H4 (cell line): Measurements from ENCODE around the gene TNFSF4. TPM values are rescaled to one million over a fixed set of nuclear protein-coding genes. Genes with fewer than 3 reads are reported as not detected.

Experiments used
- DNase-seq: peaks from one replicate; pipeline ENCODE4 v3.0.0-alpha.2; 2015; ENCODE audit warnings: low spot score
- total RNA-seq: library from RNA; depleted of rRNA; stranded (reverse); fragments of >200 nt; shearing (Covaris generic); gene quantifications from 2 replicates; pipeline ENCODE4 v1.2.3, GENCODE V29; 2014

The TNFSF4 gene
- total RNA-seq, 1 experiment from 2014 or later: 0.21 TPM

DNA sequence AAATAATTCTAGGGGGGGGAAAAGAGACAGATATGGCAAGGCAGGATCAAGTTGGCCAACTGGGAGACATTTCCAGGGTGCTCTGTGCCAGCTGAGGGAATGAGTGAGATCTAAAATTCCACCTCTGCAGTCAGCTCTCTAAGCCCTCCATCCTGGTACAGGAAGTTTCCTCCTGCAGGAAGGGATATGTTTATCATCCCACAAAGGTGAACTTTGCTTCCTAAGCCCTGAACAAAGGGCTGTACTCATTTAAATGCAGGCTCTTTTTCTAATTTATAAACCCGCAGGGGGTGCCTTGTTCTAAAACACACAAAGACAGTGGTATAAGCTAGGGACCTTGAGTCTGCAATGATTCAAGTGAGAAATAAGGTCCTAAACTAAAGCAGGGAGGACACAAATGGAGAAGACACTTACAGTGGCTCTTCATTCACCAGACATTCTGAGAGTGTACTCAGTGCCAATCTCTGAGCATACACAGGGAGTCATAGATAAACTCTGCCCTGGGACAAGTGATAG, 3.6 kb upstream of the TNFSF4 start:
- DNase-seq: no peak

DNA sequence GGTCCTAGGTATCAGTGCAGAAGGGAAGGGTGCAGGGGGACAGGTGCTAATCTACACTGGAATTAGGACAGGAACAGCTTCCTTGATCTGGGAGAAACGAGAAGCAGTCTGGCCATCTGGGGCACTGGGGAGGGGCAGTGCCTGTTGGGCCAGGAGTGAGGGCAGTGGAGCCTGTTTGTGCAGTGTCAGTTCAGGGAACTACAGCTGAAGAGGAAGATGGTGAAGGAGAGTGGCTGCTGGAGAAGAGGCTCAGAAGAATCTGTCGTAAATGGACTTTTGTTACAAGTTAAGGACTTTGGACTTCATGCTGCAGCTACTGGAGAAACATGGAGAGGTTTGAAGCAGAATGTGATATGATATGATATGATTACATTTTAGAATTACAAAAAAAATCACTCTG, 3.2 kb upstream of the TNFSF4 start:
- DNase-seq: no peak

DNA sequence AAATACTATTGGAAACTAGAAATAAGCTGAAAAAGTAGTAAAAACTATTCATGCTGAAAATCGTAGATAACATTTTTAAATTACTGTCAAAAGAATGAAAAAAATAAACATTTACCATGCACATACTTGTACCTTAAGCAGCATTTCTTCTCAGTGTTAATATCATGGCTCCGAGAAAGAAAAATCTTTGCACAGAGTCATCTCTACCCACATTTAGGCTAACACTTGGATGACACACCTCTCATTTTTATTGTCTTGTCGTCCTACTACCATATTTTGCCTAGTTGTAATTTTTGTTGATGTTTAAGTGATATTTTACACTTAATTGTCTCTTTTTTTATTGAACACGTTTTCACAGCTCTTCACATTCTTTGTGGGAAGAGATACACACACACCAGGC, 1.7 kb upstream of the TNFSF4 start:
- DNase-seq: no peak

DNA sequence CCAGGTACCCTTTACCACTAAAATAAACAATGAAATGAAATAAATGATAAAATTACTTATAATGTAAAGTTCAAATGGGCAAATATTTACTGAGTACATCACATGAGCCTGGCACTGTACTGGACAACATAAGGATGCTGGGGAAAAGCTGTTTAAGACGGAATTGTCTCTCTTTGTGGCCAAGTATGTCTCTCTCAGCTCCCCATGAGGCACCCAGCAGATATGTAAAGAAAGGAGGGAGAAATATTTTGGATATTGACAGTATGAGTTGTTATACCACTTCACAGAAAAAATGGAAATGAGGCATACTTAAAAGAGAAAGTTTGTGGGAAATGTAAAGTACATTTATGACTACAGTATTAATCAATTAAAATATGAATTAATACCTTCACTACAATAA, 1.0 kb upstream of the TNFSF4 start:
- no peak for DNase-seq

DNA sequence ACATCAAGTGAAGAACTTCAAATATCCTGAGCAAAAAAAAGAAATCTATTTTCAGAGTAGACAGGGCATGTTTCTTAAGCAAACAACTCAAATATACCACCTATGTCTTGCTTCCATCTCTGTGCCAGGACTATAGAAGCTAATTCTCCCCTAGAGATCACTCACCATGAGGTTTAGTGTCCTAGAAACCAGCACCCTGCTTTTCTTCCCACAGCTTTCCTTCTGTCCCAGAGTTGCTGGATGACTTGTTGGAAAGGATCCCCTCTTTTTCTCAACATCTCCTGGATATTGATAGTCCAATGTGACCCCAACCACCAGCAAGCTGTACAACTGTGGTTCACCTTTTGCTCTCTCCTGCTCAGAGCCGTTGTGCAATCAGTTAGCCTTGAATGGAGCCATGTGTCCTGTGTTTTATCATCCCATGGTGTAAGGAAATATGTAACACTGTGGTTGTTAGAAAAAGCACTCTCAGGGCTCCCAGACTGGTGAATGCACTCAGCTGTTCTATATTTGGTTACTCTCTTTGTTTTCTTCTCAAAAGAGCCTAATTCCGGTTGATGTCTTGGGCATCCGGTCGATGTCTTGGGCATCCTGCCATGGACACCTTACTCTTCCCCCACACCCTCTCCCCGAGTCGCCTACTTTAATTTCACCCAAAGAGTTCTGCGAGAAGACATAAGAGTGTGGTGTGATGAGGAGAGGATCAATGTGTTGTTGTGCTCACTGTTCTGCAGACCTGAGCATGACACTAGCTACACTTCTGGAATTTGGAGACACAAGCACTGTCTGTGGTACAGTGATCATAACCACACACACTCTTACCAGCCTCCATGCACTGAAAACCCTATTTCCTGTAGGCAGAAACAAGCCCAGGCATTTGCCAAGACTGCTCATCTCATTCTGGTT, 1.7 kb downstream of the TNFSF4 start:
- DNase-seq: no peak

DNA sequence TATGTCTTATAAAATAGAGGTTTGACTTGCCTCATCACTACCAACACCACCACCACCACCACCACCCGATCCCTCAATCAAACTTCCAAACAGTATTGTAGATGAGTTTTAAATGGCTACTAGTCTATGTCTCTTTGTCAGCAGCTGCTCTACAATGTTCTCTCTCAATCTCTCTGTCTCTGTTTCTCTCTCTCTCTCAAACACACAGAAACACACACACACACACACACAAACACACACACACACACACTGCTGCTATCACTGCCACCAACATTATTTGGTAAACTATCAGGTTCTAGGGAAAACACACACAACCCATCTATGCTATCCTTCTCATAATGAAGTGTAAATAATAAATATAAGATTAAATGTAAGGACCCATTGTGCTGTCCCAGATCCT, 2.4 kb downstream of the TNFSF4 start:
- DNase-seq: no peak

DNA sequence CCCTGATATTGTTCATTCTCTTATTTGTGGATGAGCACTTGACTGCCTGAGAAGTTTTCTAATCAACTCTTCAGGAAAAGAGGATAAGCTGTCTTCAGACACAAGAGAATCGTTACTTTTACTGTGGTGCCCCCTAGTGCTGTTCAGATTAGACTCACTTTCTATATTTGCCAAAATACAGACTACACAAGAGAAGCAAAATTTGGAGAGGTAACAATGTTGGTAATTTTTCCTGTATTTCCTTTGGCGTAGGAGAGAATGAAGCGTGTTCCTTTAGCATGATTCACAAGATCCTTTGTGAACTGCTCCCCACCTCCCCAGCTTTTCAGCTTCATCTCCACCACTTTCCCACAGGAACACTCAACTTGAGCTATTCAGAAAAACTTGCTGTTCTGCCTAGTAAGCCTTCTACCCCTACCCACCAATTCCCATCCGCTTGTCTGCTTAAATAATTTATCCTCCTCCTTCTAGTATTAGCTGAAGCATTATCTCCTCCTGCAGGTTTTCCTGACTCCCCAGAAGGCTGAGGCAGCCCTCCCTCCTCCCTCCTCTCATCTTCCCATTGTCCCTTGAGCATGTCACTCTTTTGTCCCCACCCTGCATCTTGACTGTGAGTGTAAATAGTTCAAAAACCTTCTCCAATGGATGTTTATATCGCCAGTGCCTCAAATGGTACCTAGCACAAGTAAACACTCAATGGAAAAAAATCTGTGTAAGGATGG, 4.5 kb downstream of the TNFSF4 start:
- peak; percentile 62 for DNase-seq

DNA sequence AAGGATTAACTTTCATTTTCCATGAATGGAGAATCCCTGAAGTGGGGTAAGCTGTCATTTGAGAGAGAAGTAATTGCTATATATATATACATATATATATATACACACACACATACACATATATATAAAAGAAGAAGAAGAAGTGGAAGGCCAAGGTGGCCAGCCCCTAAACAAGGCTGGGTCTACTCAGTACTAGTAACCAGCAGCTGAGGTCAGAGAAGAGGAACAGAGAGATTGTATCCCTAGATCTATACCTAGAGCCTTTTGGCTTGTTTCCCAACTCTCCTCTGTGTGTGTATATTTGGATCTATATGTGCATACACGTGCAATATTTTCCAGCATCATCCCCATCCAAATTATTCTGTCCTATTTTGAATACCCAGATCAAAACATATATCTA, 5.2 kb downstream of the TNFSF4 start:
- no peak for DNase-seq

DNA sequence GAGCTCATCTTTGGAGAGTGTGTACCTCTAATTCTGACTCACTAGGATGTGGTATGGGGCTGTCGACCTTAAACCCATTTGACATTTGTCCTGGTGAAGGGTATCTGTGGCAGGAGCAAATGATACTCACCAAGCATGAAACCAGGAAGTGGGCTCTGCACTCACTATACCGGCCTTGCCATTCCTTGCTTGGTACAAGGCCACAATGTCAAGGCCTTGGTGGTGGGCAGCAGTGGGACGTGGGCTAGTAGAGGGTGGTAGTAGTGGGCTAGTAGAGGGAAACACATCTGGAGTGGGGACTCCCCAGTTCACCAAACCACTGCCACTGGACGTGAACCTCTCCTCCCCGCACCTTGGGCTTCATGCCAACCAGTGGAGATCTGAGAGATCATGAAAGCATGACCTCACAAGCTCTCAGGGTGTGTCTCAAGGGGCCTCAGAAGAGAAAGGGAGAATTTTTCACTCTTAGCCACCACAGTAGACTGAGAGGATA, 11.5 kb downstream of the TNFSF4 start:
- no peak for DNase-seq

DNA sequence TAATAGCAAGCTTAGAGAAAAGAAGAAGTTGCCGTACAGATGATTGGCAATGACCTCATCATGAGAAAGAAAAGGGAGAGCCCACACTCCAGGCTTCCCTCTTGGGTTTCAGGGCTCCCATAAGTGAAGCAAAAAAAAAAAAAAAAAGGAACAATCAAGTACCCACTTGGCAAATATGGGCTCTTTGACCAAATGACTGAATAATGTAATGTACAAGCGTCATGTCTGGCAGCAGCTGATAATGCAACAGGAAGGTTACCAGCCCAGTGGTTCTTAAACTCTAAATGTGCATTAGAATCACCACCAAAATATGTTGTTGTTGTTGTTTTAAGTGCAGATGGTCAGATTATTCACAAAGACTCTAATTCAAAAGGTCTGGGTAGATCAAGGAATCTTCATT, 13.5 kb downstream of the TNFSF4 start:
- no peak for DNase-seq

DNA sequence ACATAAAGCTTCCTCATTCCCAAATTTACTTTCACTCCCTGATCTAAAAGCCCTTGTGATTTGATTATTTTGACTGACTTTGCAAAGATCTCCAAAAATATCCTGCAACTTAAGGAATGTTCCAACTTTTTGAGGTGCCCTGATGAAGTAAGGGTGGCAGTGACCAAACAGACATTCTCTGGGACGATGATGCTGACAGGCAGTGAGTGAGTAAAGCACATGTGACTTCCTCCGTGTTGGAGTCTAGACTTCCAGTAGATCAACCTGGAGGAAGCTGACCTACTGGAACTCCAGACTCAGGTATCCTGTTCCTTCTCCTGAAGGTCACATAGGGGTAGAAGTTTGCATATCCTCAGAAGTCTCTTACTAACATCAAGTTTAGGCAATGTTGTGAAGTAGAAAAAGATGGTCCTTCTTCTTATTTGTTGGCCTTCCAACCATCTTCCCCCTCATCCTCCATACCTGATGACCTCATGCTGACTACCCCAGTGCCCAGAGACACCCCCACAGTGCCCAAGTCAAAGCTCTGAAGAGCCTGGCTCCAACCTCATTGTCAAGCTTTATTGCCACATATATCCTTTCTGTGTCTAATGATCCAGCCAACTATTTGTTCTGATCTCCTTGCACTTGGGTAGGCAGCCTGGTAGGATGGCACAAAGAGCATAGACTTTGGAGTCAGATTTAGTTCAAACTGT, 16.0 kb downstream of the TNFSF4 start:
- DNase-seq: peak; percentile 10

DNA sequence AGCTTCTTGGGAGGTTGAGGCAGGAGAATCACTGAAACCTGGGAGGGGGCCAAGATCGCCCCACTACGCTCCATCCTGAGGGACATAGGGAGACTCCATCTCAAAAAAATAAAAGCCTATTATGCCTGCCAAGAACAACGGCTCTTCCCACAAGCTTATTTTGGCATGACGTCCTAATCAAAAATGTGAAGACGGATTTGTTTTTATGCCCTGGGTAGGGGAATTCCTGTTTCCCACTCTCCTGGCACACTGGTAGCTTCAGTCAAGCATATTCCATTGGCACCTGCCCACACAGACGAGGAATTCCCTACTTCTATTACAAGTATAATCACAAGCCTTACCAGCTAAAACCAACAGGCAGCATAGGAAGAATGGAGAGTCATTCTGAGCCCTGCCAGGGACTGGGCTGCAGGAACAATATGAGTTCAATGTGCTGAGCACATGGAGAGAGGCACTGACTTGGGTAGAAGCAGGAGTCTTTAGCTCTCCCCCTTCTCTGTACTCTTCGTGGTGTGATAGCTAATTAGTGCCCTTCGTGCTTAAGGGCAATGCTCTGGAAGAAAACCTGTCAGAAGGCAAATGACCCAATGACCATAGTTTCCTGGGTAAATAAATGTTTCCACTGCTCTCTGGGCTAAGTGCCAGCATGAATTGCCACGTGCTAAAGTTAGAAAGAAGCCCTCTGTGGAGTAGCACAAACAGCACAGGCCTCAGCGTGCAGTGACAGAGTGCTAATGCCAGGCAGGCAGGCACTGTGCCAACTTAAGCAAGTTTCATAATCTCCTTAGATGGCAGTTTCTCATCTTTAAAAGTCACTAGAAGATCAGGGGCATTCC, 16.8 kb downstream of the TNFSF4 start:
- DNase-seq: peak; percentile 92

DNA sequence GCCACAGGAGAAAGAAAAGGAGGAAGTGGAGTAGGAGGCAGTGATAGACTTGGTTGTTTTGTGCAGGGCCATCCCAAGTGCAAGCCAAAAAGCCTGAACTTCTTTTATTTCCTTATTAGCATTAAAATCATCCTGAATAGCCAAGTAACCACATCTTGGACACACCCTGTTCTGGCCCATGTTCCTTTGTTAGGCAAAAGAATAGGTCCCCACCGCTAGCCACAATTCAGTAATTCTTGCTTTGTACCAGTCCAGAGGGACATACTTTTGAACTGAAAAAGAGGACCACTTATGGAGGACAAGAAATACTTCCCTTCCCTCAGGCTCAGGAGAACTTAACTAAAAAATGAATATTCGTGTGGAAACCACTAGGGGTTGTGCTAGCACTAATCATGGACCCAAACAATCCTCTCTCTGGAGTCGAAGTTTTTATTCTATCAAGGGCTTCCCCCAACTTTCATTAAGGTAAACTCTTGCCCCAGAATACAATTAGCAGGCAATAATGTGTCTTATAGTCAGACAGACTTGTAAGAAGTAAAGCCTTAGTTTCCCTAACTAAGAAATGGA, 19.4 kb downstream of the TNFSF4 start:
- DNase-seq: no peak

DNA sequence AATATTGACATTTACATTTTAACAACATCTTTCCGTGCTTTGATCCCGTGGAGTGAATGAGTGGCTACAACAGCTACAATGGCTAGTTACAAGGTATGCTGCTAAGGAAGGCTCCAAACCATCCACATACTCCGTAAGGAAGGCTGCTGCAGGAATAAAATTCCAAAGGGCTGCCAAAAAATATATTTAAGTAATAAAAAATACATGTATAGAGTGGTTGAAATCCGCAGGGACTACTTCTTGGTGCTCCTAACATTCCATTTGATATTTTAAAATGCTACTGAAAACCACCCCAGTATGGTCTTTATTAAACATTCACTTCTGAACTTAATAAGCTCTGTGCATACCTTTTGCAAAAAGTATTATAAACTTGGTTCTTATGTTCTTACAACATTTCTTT, 25.3 kb downstream of the TNFSF4 start:
- DNase-seq: no peak

DNA sequence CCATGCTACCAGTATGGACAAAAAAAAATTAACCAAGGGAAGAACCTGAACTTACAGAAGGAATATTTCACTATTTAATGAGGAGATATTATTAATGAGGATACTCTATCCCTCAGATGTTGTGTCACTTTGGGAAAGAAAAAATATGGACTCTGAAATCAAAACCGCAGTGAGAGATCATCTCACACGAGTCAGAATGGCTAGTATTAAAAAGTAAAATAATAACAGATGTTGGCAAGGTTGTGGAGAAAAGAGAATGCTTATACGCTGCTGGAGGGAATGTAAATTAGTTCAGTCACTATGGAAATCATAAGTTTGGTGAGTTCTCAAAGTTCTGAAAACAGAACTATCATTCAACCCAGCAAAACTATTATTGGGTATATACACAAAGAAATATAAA, 30.9 kb downstream of the TNFSF4 start:
- DNase-seq: no peak

DNA sequence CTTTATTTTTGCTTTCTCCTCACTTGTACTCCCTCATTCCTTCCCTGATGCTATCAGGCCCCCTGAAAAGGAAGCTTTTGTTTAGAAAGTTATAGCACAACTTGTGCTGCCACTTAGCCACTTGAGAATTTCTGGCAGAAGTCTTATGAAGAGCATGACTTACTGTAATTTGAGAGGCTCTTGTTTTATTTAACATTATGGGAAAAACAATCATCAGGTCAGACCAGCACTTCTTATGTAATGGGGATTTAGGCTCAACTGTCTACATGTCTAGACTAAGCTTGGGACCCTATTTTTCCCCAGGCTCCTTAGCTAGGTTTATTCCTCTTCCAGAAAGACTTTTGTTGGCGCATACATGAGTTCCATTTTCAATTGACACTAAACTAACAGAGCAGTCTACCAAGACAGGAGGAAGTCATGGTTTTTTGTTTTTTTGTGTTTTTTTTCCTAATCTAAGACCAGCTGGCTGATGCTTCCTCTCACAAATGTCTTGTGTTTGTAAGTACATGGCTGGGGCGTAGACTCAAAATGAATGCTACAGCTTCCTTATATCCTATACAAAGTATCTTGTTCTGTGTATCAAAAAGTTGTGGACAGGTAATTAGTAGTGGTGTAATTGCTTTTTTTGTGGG, 31.5 kb downstream of the TNFSF4 start:
- DNase-seq: peak; percentile 32

DNA sequence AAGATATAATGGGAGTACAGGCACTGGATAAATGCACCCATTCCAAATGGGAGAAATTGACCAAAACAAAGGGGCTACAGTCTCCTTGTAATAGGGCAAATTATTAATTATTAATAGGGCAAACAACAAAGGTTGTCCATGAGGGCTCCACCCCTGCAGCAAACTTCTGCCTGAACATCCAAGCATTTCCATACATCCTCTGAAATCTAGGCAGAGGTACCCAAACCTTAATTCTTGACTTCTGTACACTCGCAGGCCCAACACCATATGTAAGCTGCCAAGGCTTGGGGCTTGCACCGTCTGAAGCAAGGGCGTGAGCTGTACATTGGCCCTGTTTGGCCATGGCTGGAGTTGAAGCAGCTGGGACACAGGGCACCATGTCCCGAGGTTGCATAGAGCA, 33.7 kb downstream of the TNFSF4 start:
- DNase-seq: no peak

DNA sequence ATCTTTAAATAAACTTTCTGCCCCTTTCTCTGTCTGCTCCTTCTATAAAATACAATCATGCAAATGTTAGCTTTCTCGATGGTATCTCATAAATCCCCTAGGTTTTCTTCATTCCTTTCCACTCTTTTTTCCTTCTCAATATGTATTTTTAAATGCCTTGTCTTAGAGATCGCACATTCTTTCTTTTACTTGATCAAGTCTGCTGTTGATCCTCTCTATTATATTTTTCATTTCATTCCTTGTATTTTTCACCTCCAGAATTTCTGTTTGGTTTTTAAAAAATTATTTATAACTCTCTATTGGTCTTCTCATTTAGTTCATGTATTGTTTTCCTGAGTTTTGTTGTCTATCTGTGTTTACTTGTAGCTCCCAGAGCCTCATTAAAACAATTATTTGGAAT, 36.0 kb downstream of the TNFSF4 start:
- no peak for DNase-seq

DNA sequence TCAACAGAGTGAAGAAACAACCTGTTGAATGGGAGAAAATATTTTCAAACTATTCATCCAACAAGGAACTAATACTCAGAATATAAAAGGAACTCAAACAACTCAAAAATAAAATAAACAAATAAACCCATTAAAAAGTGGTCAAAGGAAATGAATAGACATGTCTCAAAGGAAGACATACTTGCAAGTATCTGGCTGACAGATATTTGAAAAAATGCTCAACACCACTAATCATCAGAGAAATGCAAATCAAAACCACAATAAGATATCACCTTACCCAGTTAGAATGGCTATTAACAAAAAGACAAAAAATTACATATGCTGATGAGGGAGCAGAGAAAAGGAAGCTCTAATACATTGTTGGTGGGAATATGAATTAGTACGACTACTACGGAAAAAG, 38.2 kb downstream of the TNFSF4 start:
- no peak for DNase-seq

DNA sequence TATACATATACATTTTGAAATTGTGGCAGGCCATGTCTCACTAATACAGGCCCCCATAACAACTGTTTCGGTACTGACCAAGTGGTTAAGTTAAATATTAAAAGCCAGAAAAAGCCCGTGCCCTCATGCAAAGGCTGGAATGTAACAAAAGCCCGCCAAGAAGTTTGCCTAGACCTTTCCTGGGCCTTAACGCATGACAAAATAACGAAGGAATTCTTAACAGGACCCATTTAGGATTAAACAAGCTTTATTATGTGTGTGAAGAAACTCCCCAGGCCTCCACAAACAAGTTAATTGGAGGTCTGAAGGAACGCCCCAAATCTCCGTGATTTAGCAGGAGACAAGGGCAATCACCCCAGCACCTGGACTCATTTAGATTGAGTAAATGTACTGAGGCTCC, 42.4 kb downstream of the TNFSF4 start:
- no peak for DNase-seq
